Astrocyte (in vitro differentiated cells and primary cell): ENCODE results near the gene FARS2. TPM values are rescaled to one million over a fixed set of nuclear protein-coding genes. Genes with fewer than 3 reads are reported as not detected.
A peak's percentile ranks its signal among the peaks of the same experiment; 100 is the strongest.

Source experiments
- DNase-seq: peaks from one replicate; pipeline ENCODE4 v3.0.0-alpha.2; 2010; ENCODE audit warnings: low read depth
- FAIRE-seq: peaks from 2 replicates; lab custom pipeline; 2011; peaks lifted over from hg19 to GRCh38; lab: Jason Lieb, UNC
- H2AFZ ChIP-seq: 2 replicates; pipeline ENCODE4 v1.6.0; 2012; ENCODE audit warnings: low read depth, low read length, inconsistent platforms
- H3K27ac ChIP-seq: 2 replicates; pipeline ENCODE4 v1.5.1; 2011; ENCODE audit warnings: low read depth, low read length, inconsistent platforms
- H3K27me3 ChIP-seq: 2 replicates; pipeline ENCODE4 v1.6.0; 2011; ENCODE audit warnings: low read length, inconsistent platforms; ENCODE audit not compliant: insufficient read depth
- H3K36me3 ChIP-seq: 2 replicates; pipeline ENCODE4 v1.5.1; 2011; ENCODE audit warnings: low read length, inconsistent platforms; ENCODE audit not compliant: insufficient read depth
- H3K4me1 ChIP-seq: 2 replicates; pipeline ENCODE4 v1.5.1; 2011; ENCODE audit warnings: low read length, inconsistent platforms; ENCODE audit not compliant: insufficient read depth
- H3K4me2 ChIP-seq: 2 replicates; pipeline ENCODE4 v1.6.0; 2012; ENCODE audit warnings: low read length, inconsistent platforms
- H3K4me3 ChIP-seq: 2 replicates; pipeline ENCODE4 v1.5.1; 2011; ENCODE audit warnings: low read depth, mild to moderate bottlenecking, low read length, inconsistent platforms; ENCODE audit not compliant: insufficient read depth
- H3K79me2 ChIP-seq: 2 replicates; pipeline ENCODE4 v1.6.0; 2012; ENCODE audit warnings: mild to moderate bottlenecking, low read length, inconsistent platforms; ENCODE audit not compliant: insufficient read depth
- H3K9ac ChIP-seq: 2 replicates; pipeline ENCODE4 v1.6.0; 2012; ENCODE audit warnings: mild to moderate bottlenecking, low read length, inconsistent platforms
- H3K9me3 ChIP-seq: 2 replicates; pipeline ENCODE4 v1.5.1; 2012; ENCODE audit warnings: low read depth, mild to moderate bottlenecking, low read length, inconsistent platforms; ENCODE audit not compliant: insufficient read depth
- H4K20me1 ChIP-seq: 2 replicates; pipeline ENCODE4 v1.6.0; 2012; ENCODE audit warnings: low read length, inconsistent platforms; ENCODE audit not compliant: insufficient read depth
- H3K27ac Mint-ChIP-seq: one replicate; pipeline ENCODE4 v1.8.0; 2021; ENCODE audit warnings: mild to moderate bottlenecking, mixed read lengths; ENCODE audit not compliant: unreplicated experiment
- H3K27me3 Mint-ChIP-seq: one replicate; pipeline ENCODE4 v1.8.0; 2021; ENCODE audit warnings: low read depth, mixed read lengths; ENCODE audit not compliant: unreplicated experiment
- H3K36me3 Mint-ChIP-seq: one replicate; pipeline ENCODE4 v1.8.0; 2021; ENCODE audit warnings: low read depth, mixed read lengths; ENCODE audit not compliant: unreplicated experiment
- H3K4me1 Mint-ChIP-seq: one replicate; pipeline ENCODE4 v1.8.0; 2021; ENCODE audit warnings: low read depth, mixed read lengths; ENCODE audit not compliant: unreplicated experiment
- H3K4me3 Mint-ChIP-seq: one replicate; pipeline ENCODE4 v1.8.0; 2021; ENCODE audit warnings: mild to moderate bottlenecking, moderate library complexity, mixed read lengths; ENCODE audit not compliant: unreplicated experiment
- H3K9me3 Mint-ChIP-seq: one replicate; pipeline ENCODE4 v1.8.0; 2021; ENCODE audit warnings: mild to moderate bottlenecking, mixed read lengths; ENCODE audit not compliant: unreplicated experiment
- EZH2 ChIP-seq: IDR thresholded peaks from 2 replicates; pipeline ENCODE4 v1.6.1; 2012; ENCODE audit warnings: mild to moderate bottlenecking, low read length, inconsistent platforms; ENCODE audit not compliant: insufficient read depth
- total RNA-seq: library from RNA; stranded (reverse); gene quantifications from 2 replicates; pipeline ENCODE4 v1.2.1, GENCODE V29; 2021
- TF ChIP-seq, protein P1 (sequence below): IDR thresholded peaks from 2 replicates; pipeline ENCODE4 v1.5.1; 2011; ENCODE audit warnings: low read depth, mild to moderate bottlenecking, inconsistent platforms, low read length, moderate library complexity; ENCODE audit not compliant: insufficient read depth

FARS2 gene
- total RNA-seq, 1 donor from 2014 or later, result 13.3 TPM

DNA sequence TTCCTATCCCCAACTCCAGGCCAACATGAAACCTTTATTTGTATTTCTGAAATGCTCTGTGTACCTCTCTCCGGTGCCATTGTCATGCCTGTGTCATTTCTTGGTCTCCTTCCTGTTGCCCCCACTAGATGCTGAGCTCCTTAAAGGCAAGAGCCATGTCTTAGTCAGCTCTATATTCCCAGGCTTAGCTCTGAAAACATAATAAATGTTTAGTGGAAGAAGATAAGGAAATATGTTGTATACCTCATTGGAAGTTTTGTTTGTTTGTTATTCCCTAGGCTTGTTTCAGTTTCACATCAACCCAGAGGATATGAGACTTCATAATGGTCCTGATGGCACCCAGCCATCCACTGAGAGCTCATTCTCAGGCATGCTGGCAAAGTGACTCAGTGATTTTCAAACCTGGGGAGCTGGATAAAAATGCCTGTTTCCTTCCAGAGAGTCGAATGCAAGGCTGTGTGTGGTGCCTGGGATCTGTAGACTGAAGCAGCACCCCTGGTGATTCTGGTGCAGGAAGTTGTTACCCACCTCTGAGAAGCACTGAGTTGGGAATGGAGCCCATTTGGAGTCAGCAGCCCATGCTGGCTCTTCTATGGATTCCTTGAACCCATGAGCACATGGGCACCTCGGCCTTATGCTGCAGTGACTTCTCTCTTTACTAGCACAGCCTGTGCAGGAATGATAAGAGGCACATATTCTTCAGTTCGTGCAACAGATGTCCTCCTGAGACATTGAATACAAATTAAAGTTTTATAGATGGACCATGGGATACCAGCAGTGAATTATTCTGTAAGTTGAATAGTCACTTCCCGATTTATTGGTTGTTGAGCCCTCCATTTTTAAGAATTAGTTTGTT is 205.2 kb downstream of the FARS2 start:
- H3K4me2 ChIP-seq, result peak overlapping the region; percentile 10
- H3K4me1 ChIP-seq, result peaks cover 20% of the 10 kb centered on the region
- H3K4me1 Mint-ChIP-seq, result peaks cover 27% of the 10 kb centered on the region

DNA sequence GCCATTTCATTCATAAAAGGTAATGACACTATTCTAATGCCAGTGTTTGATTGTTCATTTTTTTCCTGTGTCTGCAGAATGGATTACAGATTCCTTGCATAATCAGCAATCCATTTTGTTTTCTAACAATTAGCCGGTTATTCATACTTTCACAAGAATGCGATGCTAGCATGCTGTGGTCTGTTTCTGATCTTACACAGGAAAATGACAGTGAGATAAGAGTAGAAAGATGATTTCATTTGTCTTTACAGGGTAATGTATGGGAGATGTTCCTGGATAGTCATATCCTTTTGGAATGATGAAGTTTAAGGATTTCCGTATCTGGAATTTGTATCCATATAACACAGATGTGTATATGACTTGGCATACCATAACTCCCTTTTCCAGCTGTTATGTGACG is 207.3 kb downstream of the FARS2 start:
- Histone ChIP-seq H4K20me1 (no peaks in the 10 kb centered on the region), H3K9me3 (no peaks in the 10 kb centered on the region), H3K4me3 (no peak overlapping the region), H3K4me2 (peak overlapping the region; percentile 1), H3K27me3 (no peaks in the 10 kb centered on the region), H3K4me1 (peaks cover 28% of the 10 kb centered on the region), H2AFZ (no peak overlapping the region), H3K9ac (no peak overlapping the region), H3K36me3 (no peaks in the 10 kb centered on the region), H3K27ac (no peak overlapping the region), H3K79me2 (no peaks in the 10 kb centered on the region)
- H3K27me3 Mint-ChIP-seq, result no peaks in the 10 kb centered on the region
- FAIRE-seq, result peak; percentile 84
- H3K4me1 Mint-ChIP-seq, result peaks cover 27% of the 10 kb centered on the region
- H3K36me3 Mint-ChIP-seq, result no peaks in the 10 kb centered on the region
- DNase-seq, result no peak
- no peak overlapping the region for H3K4me3 Mint-ChIP-seq
- TF ChIP-seq, protein P1, sequence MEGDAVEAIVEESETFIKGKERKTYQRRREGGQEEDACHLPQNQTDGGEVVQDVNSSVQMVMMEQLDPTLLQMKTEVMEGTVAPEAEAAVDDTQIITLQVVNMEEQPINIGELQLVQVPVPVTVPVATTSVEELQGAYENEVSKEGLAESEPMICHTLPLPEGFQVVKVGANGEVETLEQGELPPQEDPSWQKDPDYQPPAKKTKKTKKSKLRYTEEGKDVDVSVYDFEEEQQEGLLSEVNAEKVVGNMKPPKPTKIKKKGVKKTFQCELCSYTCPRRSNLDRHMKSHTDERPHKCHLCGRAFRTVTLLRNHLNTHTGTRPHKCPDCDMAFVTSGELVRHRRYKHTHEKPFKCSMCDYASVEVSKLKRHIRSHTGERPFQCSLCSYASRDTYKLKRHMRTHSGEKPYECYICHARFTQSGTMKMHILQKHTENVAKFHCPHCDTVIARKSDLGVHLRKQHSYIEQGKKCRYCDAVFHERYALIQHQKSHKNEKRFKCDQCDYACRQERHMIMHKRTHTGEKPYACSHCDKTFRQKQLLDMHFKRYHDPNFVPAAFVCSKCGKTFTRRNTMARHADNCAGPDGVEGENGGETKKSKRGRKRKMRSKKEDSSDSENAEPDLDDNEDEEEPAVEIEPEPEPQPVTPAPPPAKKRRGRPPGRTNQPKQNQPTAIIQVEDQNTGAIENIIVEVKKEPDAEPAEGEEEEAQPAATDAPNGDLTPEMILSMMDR, result no peak
- TF ChIP-seq EZH2, result no peak
- H3K27ac Mint-ChIP-seq, result no peak overlapping the region
- no peaks in the 10 kb centered on the region for H3K9me3 Mint-ChIP-seq

More for the DNA sequence above, 205.2 kb downstream of the FARS2 start:
- H4K20me1 ChIP-seq, result no peaks in the 10 kb centered on the region
- no peaks in the 10 kb centered on the region for H3K27me3 Mint-ChIP-seq
- H3K79me2 ChIP-seq, result no peaks in the 10 kb centered on the region
- H3K27ac ChIP-seq, result no peak overlapping the region
- FAIRE-seq, result no peak
- H3K9ac ChIP-seq, result no peak overlapping the region
- no peak overlapping the region for H3K4me3 Mint-ChIP-seq
- peak; percentile 59 for DNase-seq
- TF ChIP-seq EZH2, result no peak
- TF ChIP-seq, protein P1, result no peak
- H3K36me3 ChIP-seq, result no peaks in the 10 kb centered on the region
- no peaks in the 10 kb centered on the region for H3K36me3 Mint-ChIP-seq
- no peaks in the 10 kb centered on the region for H3K9me3 ChIP-seq
- H3K27me3 ChIP-seq, result no peaks in the 10 kb centered on the region
- no peak overlapping the region for H2AFZ ChIP-seq
- no peak overlapping the region for H3K27ac Mint-ChIP-seq
- H3K4me3 ChIP-seq, result no peak overlapping the region
- no peaks in the 10 kb centered on the region for H3K9me3 Mint-ChIP-seq
